PFSK-1 (cell line): ENCODE data around the gene GATD1.

Experiments used
- FOXP2 ChIP-seq: optimal IDR thresholded peaks from 2 replicates; pipeline ENCODE3; 2011; ENCODE audit warnings: borderline replicate concordance, control low read depth, inconsistent platforms; ENCODE audit not compliant: insufficient read depth; ENCODE audit errors: extremely low read length, extremely low read depth
- POLR2AphosphoS5 ChIP-seq: IDR thresholded peaks from 2 replicates; pipeline ENCODE4 v1.6.1; 2012; ENCODE audit warnings: low read depth, mild to moderate bottlenecking, control low read depth, low read length, moderate library complexity
- SIN3A ChIP-seq: IDR thresholded peaks from 2 replicates; pipeline ENCODE4 v1.6.1; 2012; ENCODE audit warnings: mild to moderate bottlenecking, low read length, moderate library complexity, borderline replicate concordance; ENCODE audit not compliant: insufficient read depth
- TAF1 ChIP-seq: IDR thresholded peaks from 2 replicates; pipeline ENCODE4 v1.6.1; 2012; ENCODE audit warnings: low read length, control low read depth, borderline replicate concordance; ENCODE audit not compliant: insufficient read depth
- TF ChIP-seq, protein P1 (sequence below), 2 experiments: IDR thresholded peaks; 2 replicates each; pipeline versions ENCODE4 v1.6.1 to v1.8.0; 2011 to 2012; ENCODE audit warnings: low read depth in 2 of 2, low read length in 2 of 2, control low read depth in 1 of 2, inconsistent platforms in 1 of 2, mild to moderate bottlenecking in 1 of 2, moderate library complexity in 1 of 2; ENCODE audit not compliant: insufficient read depth in 1 of 2

DNA sequence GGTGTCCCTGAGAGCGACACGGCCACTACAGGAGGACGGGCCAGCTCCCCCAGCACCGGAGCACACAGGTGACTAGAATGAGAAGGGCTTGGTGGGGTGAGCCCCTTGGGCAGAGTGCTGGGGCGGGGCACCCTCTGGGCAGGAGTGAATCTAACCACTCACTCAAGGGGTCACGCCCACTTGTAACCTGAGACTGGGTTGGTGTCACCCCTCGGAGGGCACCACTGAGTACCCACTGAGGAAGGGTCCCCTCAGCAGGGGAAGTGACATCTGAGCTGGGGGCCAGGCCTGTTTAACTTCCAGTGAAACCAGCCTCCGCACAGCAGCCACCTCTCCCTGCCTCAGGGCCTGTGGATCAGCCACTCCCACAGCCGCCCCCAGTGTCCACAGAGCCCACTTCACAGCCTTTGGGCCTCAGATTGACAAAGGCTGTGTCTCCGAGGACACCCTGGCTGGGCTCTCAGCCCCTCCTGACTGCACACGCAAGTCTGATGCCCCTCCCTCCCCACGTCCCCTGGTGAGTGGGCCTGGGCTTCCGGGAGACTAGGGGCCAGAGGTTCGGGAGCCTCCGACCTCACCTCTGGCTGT is 5.6 kb downstream of the GATD1 start:
- TF ChIP-seq FOXP2 (no peak), POLR2AphosphoS5 (no peak), TAF1 (no peak), SIN3A (no peak)
- TF ChIP-seq, protein P1, sequence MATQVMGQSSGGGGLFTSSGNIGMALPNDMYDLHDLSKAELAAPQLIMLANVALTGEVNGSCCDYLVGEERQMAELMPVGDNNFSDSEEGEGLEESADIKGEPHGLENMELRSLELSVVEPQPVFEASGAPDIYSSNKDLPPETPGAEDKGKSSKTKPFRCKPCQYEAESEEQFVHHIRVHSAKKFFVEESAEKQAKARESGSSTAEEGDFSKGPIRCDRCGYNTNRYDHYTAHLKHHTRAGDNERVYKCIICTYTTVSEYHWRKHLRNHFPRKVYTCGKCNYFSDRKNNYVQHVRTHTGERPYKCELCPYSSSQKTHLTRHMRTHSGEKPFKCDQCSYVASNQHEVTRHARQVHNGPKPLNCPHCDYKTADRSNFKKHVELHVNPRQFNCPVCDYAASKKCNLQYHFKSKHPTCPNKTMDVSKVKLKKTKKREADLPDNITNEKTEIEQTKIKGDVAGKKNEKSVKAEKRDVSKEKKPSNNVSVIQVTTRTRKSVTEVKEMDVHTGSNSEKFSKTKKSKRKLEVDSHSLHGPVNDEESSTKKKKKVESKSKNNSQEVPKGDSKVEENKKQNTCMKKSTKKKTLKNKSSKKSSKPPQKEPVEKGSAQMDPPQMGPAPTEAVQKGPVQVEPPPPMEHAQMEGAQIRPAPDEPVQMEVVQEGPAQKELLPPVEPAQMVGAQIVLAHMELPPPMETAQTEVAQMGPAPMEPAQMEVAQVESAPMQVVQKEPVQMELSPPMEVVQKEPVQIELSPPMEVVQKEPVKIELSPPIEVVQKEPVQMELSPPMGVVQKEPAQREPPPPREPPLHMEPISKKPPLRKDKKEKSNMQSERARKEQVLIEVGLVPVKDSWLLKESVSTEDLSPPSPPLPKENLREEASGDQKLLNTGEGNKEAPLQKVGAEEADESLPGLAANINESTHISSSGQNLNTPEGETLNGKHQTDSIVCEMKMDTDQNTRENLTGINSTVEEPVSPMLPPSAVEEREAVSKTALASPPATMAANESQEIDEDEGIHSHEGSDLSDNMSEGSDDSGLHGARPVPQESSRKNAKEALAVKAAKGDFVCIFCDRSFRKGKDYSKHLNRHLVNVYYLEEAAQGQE (IDR thresholded peaks at IDR 0.05; ENCODE audit: insufficient read depth in 1 of 2, low read depth in 2 of 2, low read length in 2 of 2): no peak
